ENCODE results near the gene ELMO1. TPM values are rescaled to one million over a fixed set of nuclear protein-coding genes. Genes with fewer than 3 reads are reported as not detected.

Gene ELMO1
- total and polyA plus RNA-seq, 10 of the 15 experiments (the other 5 are each of a cell fraction or from before 2014, with no cell fraction given): 22.6 to 85.9 (median 56.6) TPM

DNA sequence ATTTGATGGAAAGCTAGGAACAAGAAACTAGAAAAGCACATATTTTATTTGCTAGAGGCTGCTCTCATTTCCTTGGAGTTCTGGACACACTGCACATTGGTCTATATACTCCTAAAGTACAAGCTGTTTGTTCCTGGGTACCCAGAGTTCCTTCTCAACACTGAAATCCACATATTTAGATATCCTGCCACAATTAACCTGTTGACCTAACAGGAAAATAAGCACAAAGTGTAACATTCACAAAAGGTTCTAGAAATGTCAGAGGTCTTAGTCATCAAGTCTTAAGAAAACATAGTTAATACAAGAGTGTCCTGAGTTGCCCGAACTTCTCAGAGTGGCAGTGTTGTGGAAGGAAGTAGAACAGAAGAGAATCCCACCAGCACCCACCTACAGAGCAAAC is 115.6 kb downstream of the ELMO1 start:
- WGBS (ENCODE audit: insufficient coverage, insufficient replicate concordance, low lambda C conversion rate, missing lambda C conversion rate): 100% methylated on average over 1 of the region's 1 CpG
- peaks cover 54% of the 10 kb centered on the region for H3K79me2 ChIP-seq (ENCODE audit: control insufficient read depth, insufficient read depth, low read length)
- POLR2A ChIA-PET: interaction anchor here (0.6 kb wide), 1 partner anchor 233 kb away, joined by 3 read pairs; no protein-coding TSS in a partner anchor

DNA sequence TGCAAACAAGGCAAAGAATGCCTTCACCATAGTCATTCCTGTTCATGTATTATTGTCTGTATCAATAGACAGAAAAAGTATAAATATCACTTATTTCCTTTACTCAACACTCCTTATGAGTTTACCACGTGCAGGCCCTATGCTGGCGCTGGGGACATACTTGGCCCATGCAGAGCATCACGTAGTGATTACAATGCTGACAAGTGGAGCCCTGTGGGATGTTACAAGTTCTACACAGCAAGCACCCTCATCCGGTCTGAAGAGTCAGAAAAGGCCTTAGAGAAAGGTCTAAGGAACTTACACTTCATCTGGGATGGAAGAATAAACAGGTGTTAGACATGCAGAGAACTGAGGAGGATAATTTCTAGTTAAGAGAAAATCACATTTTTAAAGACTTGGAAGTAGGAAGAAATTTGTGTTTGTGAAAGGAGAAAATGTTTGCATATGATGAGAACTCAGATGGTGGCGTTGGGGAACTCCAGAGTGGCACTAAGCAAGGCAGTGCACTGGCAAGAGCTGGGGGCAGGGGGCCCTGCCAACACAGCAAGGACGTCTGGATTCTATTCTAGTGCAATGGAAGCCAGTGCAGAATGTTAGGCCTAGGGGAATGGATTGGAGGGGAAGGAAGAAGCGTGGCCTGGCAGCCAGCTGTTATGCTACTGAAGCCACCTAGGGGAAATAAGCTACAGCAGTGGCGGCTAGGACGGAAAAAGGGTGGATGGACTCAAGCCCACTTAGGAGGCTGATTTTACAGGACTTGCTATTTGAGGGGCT is 116.2 kb downstream of the ELMO1 start:
- Histone ChIP-seq H2AFZ (ENCODE audit: control insufficient read depth, low read depth, low read length) (no peak overlapping the region), H3K4me2 (ENCODE audit: control insufficient read depth, insufficient read depth) (no peak overlapping the region), H3K9me3 (replicated peaks; ENCODE audit: control insufficient read depth, insufficient read depth, low read length) (no peaks in the 10 kb centered on the region; the same call in 2 of the 3 replicates), H3K36me3 (ENCODE audit: control insufficient read depth in 2 of 2, insufficient read depth in 2 of 2, low read length in 1 of 2) (no peaks in the 10 kb centered on the region; a peak in 3 of 4 replicates), H3K79me2 (ENCODE audit: control insufficient read depth, insufficient read depth, low read length) (peaks cover 49% of the 10 kb centered on the region), H3K4me1 (ENCODE audit: control insufficient read depth, insufficient read depth, low read length) (peaks cover 20% of the 10 kb centered on the region), H3K9ac (ENCODE audit: control insufficient read depth, insufficient read depth, low read length) (no peak overlapping the region), H3K4me3 (no peak overlapping the region), H3K27me3 (replicated peaks in 1 of 2; ENCODE audit: control insufficient read depth in 2 of 2, insufficient read depth in 2 of 2, low read length in 1 of 2) (no peaks in the 10 kb centered on the region), H3K27ac (ENCODE audit: control insufficient read depth, insufficient read depth) (no peak overlapping the region), H4K20me1 (ENCODE audit: control insufficient read depth, insufficient read depth) (no peaks in the 10 kb centered on the region)
- BruUV-seq (replicated peaks): no TSS peak
- SMC1A ChIA-PET (ENCODE audit: uncharacterized antibody, unreplicated experiment): interaction anchor here (1.1 to 4.9 kb wide), 8 partner anchors 8 to 116 kb away, joined by 4 to 26 read pairs (median 8); no protein-coding TSS in a partner anchor
- FAIRE-seq: no peak
- CTCF ChIA-PET: interaction anchor here (2.0 to 4.8 kb wide), 4 partner anchors 9 to 47 kb away, joined by 7 to 40 read pairs (median 9); no protein-coding TSS in a partner anchor
- 97% methylated on average over 9 of the region's 9 CpGs for WGBS (ENCODE audit: insufficient coverage, insufficient replicate concordance, low lambda C conversion rate, missing lambda C conversion rate)
- RAD21 ChIA-PET (ENCODE audit: unreplicated experiment): interaction anchor here (1.8 kb wide), 1 partner anchor 20 kb away, joined by 9 read pairs; no protein-coding TSS in a partner anchor
- in situ Hi-C loops (cut with MboI) (no loop called here), intact Hi-C loops (cut with micrococcal nuclease; ENCODE audit: unreplicated experiment) (no loop called here)
- POLR2A ChIA-PET: no interaction called here
- no peak for DNase-seq (ENCODE audit: low read depth, low spot score)
- no peak for ATAC-seq
- TF ChIP-seq SREBF2 (IDR thresholded peaks at IDR 0.05; ENCODE audit: low read length) (no peak), EED (IDR thresholded peaks at IDR 0.05; ENCODE audit: low read depth) (no peak), BMI1 (IDR thresholded peaks at IDR 0.05; ENCODE audit: borderline replicate concordance) (no peak)
- TF ChIP-seq, protein P1, sequence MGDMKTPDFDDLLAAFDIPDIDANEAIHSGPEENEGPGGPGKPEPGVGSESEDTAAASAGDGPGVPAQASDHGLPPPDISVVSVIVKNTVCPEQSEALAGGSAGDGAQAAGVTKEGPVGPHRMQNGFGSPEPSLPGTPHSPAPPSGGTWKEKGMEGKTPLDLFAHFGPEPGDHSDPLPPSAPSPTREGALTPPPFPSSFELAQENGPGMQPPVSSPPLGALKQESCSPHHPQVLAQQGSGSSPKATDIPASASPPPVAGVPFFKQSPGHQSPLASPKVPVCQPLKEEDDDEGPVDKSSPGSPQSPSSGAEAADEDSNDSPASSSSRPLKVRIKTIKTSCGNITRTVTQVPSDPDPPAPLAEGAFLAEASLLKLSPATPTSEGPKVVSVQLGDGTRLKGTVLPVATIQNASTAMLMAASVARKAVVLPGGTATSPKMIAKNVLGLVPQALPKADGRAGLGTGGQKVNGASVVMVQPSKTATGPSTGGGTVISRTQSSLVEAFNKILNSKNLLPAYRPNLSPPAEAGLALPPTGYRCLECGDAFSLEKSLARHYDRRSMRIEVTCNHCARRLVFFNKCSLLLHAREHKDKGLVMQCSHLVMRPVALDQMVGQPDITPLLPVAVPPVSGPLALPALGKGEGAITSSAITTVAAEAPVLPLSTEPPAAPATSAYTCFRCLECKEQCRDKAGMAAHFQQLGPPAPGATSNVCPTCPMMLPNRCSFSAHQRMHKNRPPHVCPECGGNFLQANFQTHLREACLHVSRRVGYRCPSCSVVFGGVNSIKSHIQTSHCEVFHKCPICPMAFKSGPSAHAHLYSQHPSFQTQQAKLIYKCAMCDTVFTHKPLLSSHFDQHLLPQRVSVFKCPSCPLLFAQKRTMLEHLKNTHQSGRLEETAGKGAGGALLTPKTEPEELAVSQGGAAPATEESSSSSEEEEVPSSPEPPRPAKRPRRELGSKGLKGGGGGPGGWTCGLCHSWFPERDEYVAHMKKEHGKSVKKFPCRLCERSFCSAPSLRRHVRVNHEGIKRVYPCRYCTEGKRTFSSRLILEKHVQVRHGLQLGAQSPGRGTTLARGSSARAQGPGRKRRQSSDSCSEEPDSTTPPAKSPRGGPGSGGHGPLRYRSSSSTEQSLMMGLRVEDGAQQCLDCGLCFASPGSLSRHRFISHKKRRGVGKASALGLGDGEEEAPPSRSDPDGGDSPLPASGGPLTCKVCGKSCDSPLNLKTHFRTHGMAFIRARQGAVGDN (IDR thresholded peaks at IDR 0.05): no peak
- TF ChIP-seq, protein P2, sequence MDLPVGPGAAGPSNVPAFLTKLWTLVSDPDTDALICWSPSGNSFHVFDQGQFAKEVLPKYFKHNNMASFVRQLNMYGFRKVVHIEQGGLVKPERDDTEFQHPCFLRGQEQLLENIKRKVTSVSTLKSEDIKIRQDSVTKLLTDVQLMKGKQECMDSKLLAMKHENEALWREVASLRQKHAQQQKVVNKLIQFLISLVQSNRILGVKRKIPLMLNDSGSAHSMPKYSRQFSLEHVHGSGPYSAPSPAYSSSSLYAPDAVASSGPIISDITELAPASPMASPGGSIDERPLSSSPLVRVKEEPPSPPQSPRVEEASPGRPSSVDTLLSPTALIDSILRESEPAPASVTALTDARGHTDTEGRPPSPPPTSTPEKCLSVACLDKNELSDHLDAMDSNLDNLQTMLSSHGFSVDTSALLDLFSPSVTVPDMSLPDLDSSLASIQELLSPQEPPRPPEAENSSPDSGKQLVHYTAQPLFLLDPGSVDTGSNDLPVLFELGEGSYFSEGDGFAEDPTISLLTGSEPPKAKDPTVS (IDR thresholded peaks at IDR 0.05; ENCODE audit: low read depth, low read length): no peak

More for the DNA sequence above, 115.6 kb downstream of the ELMO1 start:
- Histone ChIP-seq H3K4me2 (ENCODE audit: control insufficient read depth, insufficient read depth) (no peak overlapping the region), H3K9me3 (replicated peaks; ENCODE audit: control insufficient read depth, insufficient read depth, low read length) (no peaks in the 10 kb centered on the region; the same call in 1 of the 3 replicates), H3K4me1 (ENCODE audit: control insufficient read depth, insufficient read depth, low read length) (peaks cover 20% of the 10 kb centered on the region), H3K27me3 (replicated peaks in 1 of 2; ENCODE audit: control insufficient read depth in 2 of 2, insufficient read depth in 2 of 2, low read length in 1 of 2) (no peaks in the 10 kb centered on the region), H4K20me1 (ENCODE audit: control insufficient read depth, insufficient read depth) (no peaks in the 10 kb centered on the region), H2AFZ (ENCODE audit: control insufficient read depth, low read depth, low read length) (no peak overlapping the region), H3K9ac (ENCODE audit: control insufficient read depth, insufficient read depth, low read length) (no peak overlapping the region), H3K27ac (ENCODE audit: control insufficient read depth, insufficient read depth) (no peak overlapping the region), H3K4me3 (no peak overlapping the region), H3K36me3 (ENCODE audit: control insufficient read depth in 2 of 2, insufficient read depth in 2 of 2, low read length in 1 of 2) (no peaks in the 10 kb centered on the region; a peak in 3 of 4 replicates)
- SMC1A ChIA-PET (ENCODE audit: uncharacterized antibody, unreplicated experiment): interaction anchor here (1.1 to 4.9 kb wide), 9 partner anchors 9 to 117 kb away, joined by 4 to 26 read pairs (median 7); no protein-coding TSS in a partner anchor
- in situ Hi-C loops (cut with MboI) (no loop called here), intact Hi-C loops (cut with micrococcal nuclease; ENCODE audit: unreplicated experiment) (no loop called here)
- FAIRE-seq: no peak
- no peak for ATAC-seq
- RAD21 ChIA-PET (ENCODE audit: unreplicated experiment): interaction anchor here (0.8 to 1.8 kb wide), 2 partner anchors 19 to 97 kb away, joined by 3 to 9 read pairs; no protein-coding TSS in a partner anchor
- TF ChIP-seq CREM (IDR thresholded peaks at IDR 0.05; ENCODE audit: low read depth): no peak
- TF ChIP-seq BHLHE40 (IDR thresholded peaks at IDR 0.05; ENCODE audit: borderline replicate concordance in 1 of 2, low read depth in 2 of 2, low read length in 1 of 2): no peak
- TF ChIP-seq KLF5 (IDR thresholded peaks at IDR 0.05; ENCODE audit: partially characterized antibody): no peak
- no peak for TF ChIP-seq FOS (IDR thresholded peaks at IDR 0.05; ENCODE audit: borderline replicate concordance, extremely low read depth, insufficient read length)
- DNase-seq (ENCODE audit: low read depth, low spot score): no peak
- BruUV-seq (replicated peaks): no TSS peak
- CTCF ChIA-PET: interaction anchor here (1.7 to 4.8 kb wide), 5 partner anchors 9 to 47 kb away, joined by 4 to 40 read pairs (median 8); no protein-coding TSS in a partner anchor

Measured in GM12878 (cell line).